H1 (cell line): ENCODE results near the gene CGB7. TPM values are rescaled to one million over a fixed set of nuclear protein-coding genes. Genes with fewer than 3 reads are reported as not detected.

Source experiments
- CTCF ChIA-PET: fragments of 300-600 bp; sonication (Branson Sonifier 250); formaldehyde crosslinking; loops from one replicate; lab custom pipeline; 2021; ENCODE audit not compliant: partially characterized antibody; lab: Charles Lee
- POLR2A ChIA-PET: fragments of 300-600 bp; sonication (Branson Sonifier 250); formaldehyde crosslinking; loops from one replicate; lab custom pipeline; 2021; ENCODE audit warnings: inconsistent platforms; ENCODE audit not compliant: partially characterized antibody; lab: Charles Lee
- DNase-seq, 2 experiments: peaks; one replicate each; pipeline versions ENCODE4 v3.0.0 to v3.0.0-alpha.2; 2010 to 2022; ENCODE audit warnings: low spot score in 2 of 2, low read depth in 1 of 2, mixed read lengths in 1 of 2
- FAIRE-seq: peaks from 2 replicates; lab custom pipeline; 2011; peaks lifted over from hg19 to GRCh38; lab: Jason Lieb, UNC
- H2AFZ ChIP-seq: 2 replicates; pipeline ENCODE4 v1.8.1; 2012; ENCODE audit warnings: low read length, inconsistent platforms
- H2AK5ac ChIP-seq: 2 replicates; pipeline ENCODE4 v1.6.1; 2013; ENCODE audit warnings: low read depth, low read length
- H2BK120ac ChIP-seq: replicated peaks from 2 replicates; pipeline ENCODE3; 2013; ENCODE audit warnings: low read depth, low read length, inconsistent platforms
- H2BK12ac ChIP-seq: 2 replicates; pipeline ENCODE4 v1.6.1; 2013; ENCODE audit warnings: low read depth, low read length
- H2BK15ac ChIP-seq: 2 replicates; pipeline ENCODE4 v1.6.1; 2013; ENCODE audit warnings: low read length
- H2BK20ac ChIP-seq: 2 replicates; pipeline ENCODE4 v1.6.1; 2013; ENCODE audit warnings: low read length
- H2BK5ac ChIP-seq: 2 replicates; pipeline ENCODE4 v1.6.1; 2013; ENCODE audit warnings: low read depth, low read length
- H3K14ac ChIP-seq: 2 replicates; pipeline ENCODE4 v1.6.1; 2013; ENCODE audit warnings: inconsistent platforms; ENCODE audit not compliant: insufficient read length
- H3K18ac ChIP-seq: 2 replicates; pipeline ENCODE4 v1.6.1; 2013; ENCODE audit warnings: low read length; ENCODE audit errors: extremely low read depth
- H3K23ac ChIP-seq: 2 replicates; pipeline ENCODE4 v1.6.1; 2013; ENCODE audit warnings: inconsistent platforms; ENCODE audit not compliant: insufficient read length
- H3K23me2 ChIP-seq: 2 replicates; pipeline ENCODE4 v1.6.1; 2013; ENCODE audit warnings: low read depth, low read length
- H3K27ac ChIP-seq: 2 replicates; pipeline ENCODE4 v1.6.1; 2011; ENCODE audit warnings: low read depth, low read length, inconsistent platforms
- H3K27me3 ChIP-seq, 4 experiments: replicated peaks in 1 of 4; 1 replicate in 1 of 4; 2 replicates in 3 of 4; pipeline versions ENCODE4 v1.6.1 to v1.8.1; 2011 to 2013; ENCODE audit warnings: low read length in 3 of 4, mild to moderate bottlenecking in 3 of 4, inconsistent platforms in 2 of 4, mixed read lengths in 2 of 4, moderate library complexity in 1 of 4; ENCODE audit not compliant: control insufficient read depth in 3 of 4, insufficient read depth in 3 of 4; ENCODE audit errors: extremely low read depth in 1 of 4
- H3K36me3 ChIP-seq, 4 experiments: 2 replicates each; pipeline versions ENCODE4 v1.6.1 to v1.8.1; 2011 to 2013; ENCODE audit warnings: mild to moderate bottlenecking in 4 of 4, low read length in 3 of 4, moderate library complexity in 2 of 4, control low read depth in 1 of 4, inconsistent platforms in 1 of 4; ENCODE audit not compliant: insufficient read depth in 4 of 4, control insufficient read depth in 2 of 4
- H3K4ac ChIP-seq: replicated peaks from 2 replicates; pipeline ENCODE3; 2013; ENCODE audit warnings: low read length, low read depth, mixed read lengths, inconsistent platforms; ENCODE audit not compliant: insufficient read length
- H3K4me1 ChIP-seq, 4 experiments: replicated peaks in 1 of 4; 1 replicate in 1 of 4; 2 replicates in 3 of 4; pipeline versions ENCODE4 v1.6.1 to v1.8.1; 2011 to 2013; ENCODE audit warnings: low read length in 3 of 4, inconsistent platforms in 2 of 4, mixed read lengths in 1 of 4; ENCODE audit not compliant: insufficient read depth in 4 of 4, control insufficient read depth in 3 of 4
- H3K4me2 ChIP-seq, 2 experiments: 2 replicates each; pipeline versions ENCODE4 v1.6.1 to v1.8.1; 2011 to 2013; ENCODE audit warnings: low read depth in 2 of 2, low read length in 2 of 2, control low read depth in 1 of 2, inconsistent platforms in 1 of 2, mild to moderate bottlenecking in 1 of 2; ENCODE audit not compliant: insufficient read depth in 1 of 2
- H3K4me3 ChIP-seq, 4 experiments: fragments of 200-600, 300-600 bp in 1 of 4; sonication (generic), shearing (Covaris generic), sonication (Bioruptor Twin) in 1 of 4; 2 replicates each; pipeline versions ENCODE4 v1.5.1 to v1.8.1; 2011 to 2016; ENCODE audit warnings: low read length in 4 of 4, low read depth in 3 of 4, control low read depth in 2 of 4, inconsistent platforms in 2 of 4, mild to moderate bottlenecking in 2 of 4, mixed read lengths in 1 of 4, moderate library complexity in 1 of 4; ENCODE audit not compliant: insufficient read depth in 2 of 4; ENCODE audit errors: extremely low read depth in 1 of 4
- H3K56ac ChIP-seq: replicated peaks from 2 replicates; pipeline ENCODE3; 2013; ENCODE audit warnings: low read depth, mild to moderate bottlenecking, mixed read lengths, low read length, inconsistent platforms; ENCODE audit not compliant: insufficient read length
- H3K79me1 ChIP-seq: 2 replicates; pipeline ENCODE4 v1.6.1; 2013; ENCODE audit warnings: low read depth, low read length, control low read depth
- H3K79me2 ChIP-seq, 2 experiments: 2 replicates each; pipeline versions ENCODE4 v1.6.1 to v1.8.1; 2012 to 2013; ENCODE audit warnings: low read length in 2 of 2, mild to moderate bottlenecking in 2 of 2, inconsistent platforms in 1 of 2; ENCODE audit not compliant: insufficient read depth in 2 of 2, control insufficient read depth in 1 of 2
- H3K9ac ChIP-seq, 4 experiments: replicated peaks in 1 of 4; 1 replicate in 1 of 4; 2 replicates in 3 of 4; pipeline versions ENCODE4 v1.6.1 to v1.8.1; 2011 to 2013; ENCODE audit warnings: low read depth in 3 of 4, low read length in 3 of 4, control low read depth in 2 of 4, mild to moderate bottlenecking in 2 of 4, moderate library complexity in 2 of 4, inconsistent platforms in 1 of 4; ENCODE audit errors: extremely low read depth in 1 of 4
- H3K9me3 ChIP-seq, 2 experiments: 2 replicates each; pipeline versions ENCODE4 v1.6.1 to v1.8.1; 2012 to 2013; ENCODE audit warnings: mild to moderate bottlenecking in 2 of 2, moderate library complexity in 2 of 2, control low read depth in 1 of 2, inconsistent platforms in 1 of 2, low read depth in 1 of 2, low read length in 1 of 2, mixed read lengths in 1 of 2; ENCODE audit not compliant: insufficient read depth in 2 of 2
- H4K20me1 ChIP-seq, 2 experiments: replicated peaks in 1 of 2; 2 replicates each; pipeline versions ENCODE3 to v1.8.1; 2011 to 2013; ENCODE audit warnings: inconsistent platforms in 2 of 2, low read length in 2 of 2, mild to moderate bottlenecking in 1 of 2; ENCODE audit not compliant: insufficient read depth in 2 of 2, control insufficient read depth in 1 of 2
- H4K5ac ChIP-seq: 2 replicates; pipeline ENCODE4 v1.6.1; 2013; ENCODE audit warnings: low read length, low read depth, mixed read lengths, inconsistent platforms; ENCODE audit not compliant: insufficient read length
- H4K8ac ChIP-seq: 2 replicates; pipeline ENCODE4 v1.8.0; 2013; ENCODE audit warnings: mild to moderate bottlenecking, moderate library complexity, low read length, inconsistent platforms; ENCODE audit not compliant: insufficient read depth; ENCODE audit errors: extremely low read depth
- H4K91ac ChIP-seq: replicated peaks from 2 replicates; pipeline ENCODE3; 2013; ENCODE audit warnings: low read length, mixed read lengths, inconsistent platforms; ENCODE audit not compliant: insufficient read length
- ATF2 ChIP-seq: IDR thresholded peaks from 2 replicates; pipeline ENCODE4 v1.6.1; 2012; ENCODE audit warnings: low read length, inconsistent platforms
- CBX5 ChIP-seq: fragments of 300-800, 300-1000 bp; sonication (generic); IDR thresholded peaks from 2 replicates; pipeline ENCODE4 v1.7.1; 2016; ENCODE audit warnings: antibody characterized with exemption, low read length, low read depth
- CEBPB ChIP-seq: IDR thresholded peaks from 2 replicates; pipeline ENCODE4 v1.6.1; 2012; ENCODE audit warnings: low read depth, low read length
- CHD1 ChIP-seq: IDR thresholded peaks from 2 replicates; pipeline ENCODE4 v1.6.1; 2012; ENCODE audit warnings: low read depth, low read length, improper control_type of control experiment
- CTCF ChIP-seq, 3 experiments: IDR thresholded peaks; 1 replicate in 2 of 3; 2 replicates in 1 of 3; pipeline versions ENCODE4 v1.5.1 to v1.6.1; 2011; ENCODE audit warnings: low read length in 3 of 3, mild to moderate bottlenecking in 3 of 3, inconsistent platforms in 2 of 3, low read depth in 1 of 3, moderate library complexity in 1 of 3; ENCODE audit not compliant: insufficient read depth in 1 of 3; ENCODE audit errors: control extremely low read depth in 1 of 3
- MAX ChIP-seq: IDR thresholded peaks from 2 replicates; pipeline ENCODE4 v1.6.1; 2012; ENCODE audit warnings: inconsistent platforms
- SIRT6 ChIP-seq: IDR thresholded peaks from one replicate; pipeline ENCODE4 v1.7.1; 2012; ENCODE audit warnings: low read length, inconsistent platforms
- SIX5 ChIP-seq: IDR thresholded peaks from 2 replicates; pipeline ENCODE4 v1.6.1; 2011; ENCODE audit warnings: mild to moderate bottlenecking, low read depth, low read length
- TBP ChIP-seq: IDR thresholded peaks from 2 replicates; pipeline ENCODE4 v1.6.1; 2011; ENCODE audit warnings: low read depth, low read length, improper control_type of control experiment
- WGBS, 2 experiments: shearing (Covaris generic) in 1 of 2; methylation state at CpG; one replicate each; pipeline versions ENCODE4 v1.1.6 to v1.1.7; 2013 to 2015; ENCODE audit warnings: low lambda C conversion rate in 2 of 2, mixed read lengths in 2 of 2, inconsistent platforms in 1 of 2, low coverage in 1 of 2, missing lambda C conversion rate in 1 of 2; ENCODE audit not compliant: insufficient replicate concordance in 2 of 2, insufficient coverage in 1 of 2, insufficient read length in 1 of 2; ENCODE audit errors: extremely low coverage in 1 of 2, missing lambda C conversion rate in 1 of 2; 5-methylcytosine and 5-hydroxymethylcytosine counted together
- polyA plus RNA-seq, 7 experiments: library from polyadenylated mRNA; depleted of rRNA in 3 of 7; stranded (reverse) in 5 of 7; unstranded in 2 of 7; fragments of >200 nt in 5 of 7; fragments of 200-250 nt in 2 of 7; gene quantifications; 1 replicate in 5 of 7; 2 replicates in 1 of 7; 4 replicates in 1 of 7; pipeline versions ENCODE4 v1.2.1 to v1.2.3, GENCODE V29; 2011 to 2013; ENCODE audit warnings: missing spikeins in 2 of 7, mixed read lengths in 2 of 7
- total RNA-seq: library from RNA; stranded (reverse); fragmentation: NEBNext Ultra II Directional; extraction: Animal tissue kit (Norgen Biotek cat#: 25700); gene quantifications from 2 replicates; pipeline ENCODE4 v1.2.1, GENCODE V29; 2021

CGB7 gene
- total and polyA plus RNA-seq, 2 of the 8 experiments (the other 6 are each of a cell fraction or from before 2014, with no cell fraction given) = 1.2 to 2.2 TPM

- Histone ChIP-seq H3K4me1 (no peaks in the 10 kb centered on the region), H2AFZ (no peak overlapping the region), H2AK5ac (no peak overlapping the region), H3K27me3 (no peaks in the 10 kb centered on the region), H4K8ac (no peak overlapping the region), H3K4me3 (no peak overlapping the region), H4K20me1 (peaks cover 0 to 12% of the 10 kb centered on the region in 2 experiments), H3K14ac (no peak overlapping the region), H3K36me3 (peaks cover 15 to 47% (median 37%) of the 10 kb centered on the region in 4 experiments), H2BK12ac (no peak overlapping the region), H3K27ac (no peak overlapping the region), H2BK5ac (no peak overlapping the region), H3K4ac (no peak overlapping the region), H3K56ac (no peak overlapping the region), H3K4me2 (no peak overlapping the region), H2BK20ac (no peak overlapping the region), H2BK15ac (no peak overlapping the region), H3K79me1 (peaks cover 2% of the 10 kb centered on the region; the same call in 1 of the 2 replicates), H3K9ac (no peak overlapping the region), H3K18ac (no peak overlapping the region), H2BK120ac (no peak overlapping the region), H3K23me2 (no peaks in the 10 kb centered on the region), H4K5ac (no peak overlapping the region), H3K9me3 (no peaks in the 10 kb centered on the region), H4K91ac (no peak overlapping the region), H3K23ac (no peak overlapping the region), H3K79me2 (no peaks in the 10 kb centered on the region)
- FAIRE-seq (no peak), DNase-seq (no peak)
- ChIA-PET POLR2A (interaction anchor here (0.8 kb wide), 1 partner anchor 9 kb away, joined by 3 read pairs; no protein-coding TSS in a partner anchor), CTCF (interaction anchor here (1.0 to 2.2 kb wide), 2 partner anchors 9 to 194 kb away, joined by 4 to 8 read pairs; no protein-coding TSS in a partner anchor)
- 95% methylated on average over 7 of the region's 7 CpGs; no CpG with 5 or more reads in 1 of the 2 experiments for WGBS, 2 experiments
- no peak for TF ChIP-seq TBP
- no peak for TF ChIP-seq CHD1
- TF ChIP-seq MAX = no peak
- TF ChIP-seq CTCF (IDR thresholded peaks at IDR 0.05; ENCODE audit: control extremely low read depth in 1 of 3, insufficient read depth in 1 of 3, low read depth in 1 of 3, low read length in 3 of 3) = no peak
- TF ChIP-seq CEBPB = no peak
- TF ChIP-seq SIRT6 = no peak
- no peak for TF ChIP-seq SIX5
- no peak for TF ChIP-seq CBX5
- TF ChIP-seq ATF2 = no peak
These were observed 52.5 kb downstream of the CGB7 start for GRCh38 chr19:49004964-49005614.
